ENCODE measurements around the gene KLHL25.

The KLHL25 gene

DNA sequence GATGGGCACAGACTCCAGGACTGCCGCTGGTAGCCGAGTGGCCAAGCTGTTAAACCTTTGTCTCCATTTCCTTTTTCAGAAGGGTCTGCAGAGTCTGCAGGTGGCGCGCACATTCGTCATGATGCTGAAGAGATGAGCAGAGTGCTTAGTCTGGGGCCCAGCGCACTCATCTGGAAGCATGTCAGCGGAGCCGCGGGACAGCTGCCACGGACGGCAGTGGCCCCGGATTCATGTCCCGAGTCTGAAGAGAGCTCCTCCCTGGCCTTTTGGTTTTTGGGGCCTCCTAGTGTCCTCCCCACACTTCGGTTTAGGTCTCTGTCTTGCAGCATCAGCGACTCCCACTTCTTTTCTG lies 42.6 kb downstream of the KLHL25 start:
- H3K27me3 ChIP-seq (ENCODE audit: control insufficient read depth, low read length) = no peaks in the 10 kb centered on the region
- H3K27ac ChIP-seq (ENCODE audit: low read depth, low read length) = no peak overlapping the region
- H3K9me2 ChIP-seq (replicated peaks; ENCODE audit: control insufficient read depth, low read length) = no peaks in the 10 kb centered on the region
- H3K4me3 ChIP-seq (ENCODE audit: low read length) = no peak overlapping the region
- TF ChIP-seq CTCF (IDR thresholded peaks at IDR 0.05; ENCODE audit: low read depth, low read length, poor library complexity, severe bottlenecking) (no peak), EZH2phosphoT487 (IDR thresholded peaks at IDR 0.05; ENCODE audit: borderline replicate concordance, low read length) (no peak)
- H3K9me3 ChIP-seq (ENCODE audit: control insufficient read depth, insufficient read depth, low read length) = no peaks in the 10 kb centered on the region
- H3K4me2 ChIP-seq (ENCODE audit: low read length) = no peak overlapping the region
- H4K20me1 ChIP-seq (ENCODE audit: control insufficient read depth, insufficient read depth, low read depth, low read length) = no peaks in the 10 kb centered on the region; the same call in 1 of the 2 replicates
- 0 out of 2 replicates have a peak, but pooled peaks cover 6% of the 10 kb centered on the region for H3F3A ChIP-seq (ENCODE audit: control insufficient read depth, insufficient read depth)
- H3K4me1 ChIP-seq (ENCODE audit: control insufficient read depth, low read length) = no peaks in the 10 kb centered on the region
- peaks cover 17% of the 10 kb centered on the region for H3K36me3 ChIP-seq (ENCODE audit: control insufficient read depth, low read length)
- no peaks in the 10 kb centered on the region for H3K79me2 ChIP-seq (ENCODE audit: control insufficient read depth, low read length)

- Histone ChIP-seq H3K36me3 (ENCODE audit: control insufficient read depth, low read length) (peaks cover 23% of the 10 kb centered on the region), H3K4me3 (ENCODE audit: low read length) (no peak overlapping the region), H3K27ac (ENCODE audit: low read depth, low read length) (no peak overlapping the region), H3K9me3 (ENCODE audit: control insufficient read depth, insufficient read depth, low read length) (no peaks in the 10 kb centered on the region), H3K9me2 (replicated peaks; ENCODE audit: control insufficient read depth, low read length) (no peaks in the 10 kb centered on the region), H3K79me2 (ENCODE audit: control insufficient read depth, low read length) (no peaks in the 10 kb centered on the region), H3K4me2 (ENCODE audit: low read length) (no peak overlapping the region), H4K20me1 (ENCODE audit: control insufficient read depth, insufficient read depth, low read depth, low read length) (no peaks in the 10 kb centered on the region; the same call in 1 of the 2 replicates), H3K27me3 (ENCODE audit: control insufficient read depth, low read length) (no peaks in the 10 kb centered on the region), H3K4me1 (ENCODE audit: control insufficient read depth, low read length) (no peaks in the 10 kb centered on the region), H3F3A (ENCODE audit: control insufficient read depth, insufficient read depth) (0 out of 2 replicates have a peak, but pooled peaks cover 6% of the 10 kb centered on the region)
- TF ChIP-seq EZH2phosphoT487 (IDR thresholded peaks at IDR 0.05; ENCODE audit: borderline replicate concordance, low read length) = no peak
- no peak for TF ChIP-seq CTCF (IDR thresholded peaks at IDR 0.05; ENCODE audit: low read depth, low read length, poor library complexity, severe bottlenecking)
These were observed 43.2 kb downstream of the KLHL25 start for GRCh38 chr15:85751291-85752123.

DNA sequence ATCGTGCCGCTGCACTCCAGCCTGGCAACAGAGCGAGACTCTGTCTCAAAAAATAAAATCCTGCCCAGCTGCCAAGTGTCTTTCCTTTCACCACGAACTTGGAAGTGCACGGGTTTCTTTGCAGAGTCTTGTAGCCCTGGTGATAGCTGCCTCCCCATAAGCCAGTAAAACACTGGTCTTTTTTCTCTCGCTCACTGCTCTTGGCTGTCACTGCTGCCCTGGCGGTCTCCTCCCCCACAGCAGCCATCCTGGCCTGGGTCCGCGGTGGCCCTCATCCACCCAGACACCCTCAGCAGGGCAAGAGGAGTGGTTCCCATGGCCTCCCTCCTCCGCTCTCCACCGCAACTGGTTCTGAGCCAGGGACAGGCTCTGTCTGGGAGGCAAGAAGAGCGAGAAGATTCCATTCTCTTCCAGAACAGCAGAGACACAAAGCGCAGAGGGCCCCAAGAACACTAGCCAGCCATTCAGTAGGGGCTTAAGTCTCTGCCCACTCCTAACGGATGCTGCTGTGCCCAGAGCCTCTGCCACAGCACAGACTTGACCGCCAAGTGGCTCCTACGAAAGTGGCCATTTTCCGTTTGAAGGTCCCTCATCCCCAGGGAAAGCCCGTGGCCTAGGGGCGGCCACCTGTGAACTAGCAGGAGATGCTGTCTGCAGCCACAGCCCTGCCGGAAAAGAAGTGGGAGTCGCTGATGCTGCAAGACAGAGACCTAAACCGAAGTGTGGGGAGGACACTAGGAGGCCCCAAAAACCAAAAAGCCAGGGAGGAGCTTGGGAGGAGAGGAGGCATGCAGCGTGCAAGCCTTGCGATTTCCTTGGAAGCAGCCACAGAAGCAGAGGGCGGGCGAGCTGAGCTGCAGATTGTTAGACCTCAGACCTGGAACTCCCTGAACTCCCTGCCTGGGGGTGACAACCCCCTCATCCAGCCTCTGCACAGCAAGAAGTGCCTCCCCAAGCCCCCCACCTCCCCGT lies 44.1 kb downstream of the KLHL25 start:
- no peaks in the 10 kb centered on the region for H3K27me3 ChIP-seq (ENCODE audit: control insufficient read depth, low read length)
- TF ChIP-seq EZH2phosphoT487 (IDR thresholded peaks at IDR 0.05; ENCODE audit: borderline replicate concordance, low read length) (no peak), CTCF (IDR thresholded peaks at IDR 0.05; ENCODE audit: low read depth, low read length, poor library complexity, severe bottlenecking) (no peak)
- H4K20me1 ChIP-seq (ENCODE audit: control insufficient read depth, insufficient read depth, low read depth, low read length) = no peaks in the 10 kb centered on the region; the same call in 1 of the 2 replicates
- H3K4me1 ChIP-seq (ENCODE audit: control insufficient read depth, low read length) = no peaks in the 10 kb centered on the region
- no peaks in the 10 kb centered on the region for H3K9me2 ChIP-seq (replicated peaks; ENCODE audit: control insufficient read depth, low read length)
- no peak overlapping the region for H3K4me2 ChIP-seq (ENCODE audit: low read length)
- no peaks in the 10 kb centered on the region for H3K9me3 ChIP-seq (ENCODE audit: control insufficient read depth, insufficient read depth, low read length)
- no peaks in the 10 kb centered on the region for H3K79me2 ChIP-seq (ENCODE audit: control insufficient read depth, low read length)
- peaks cover 32% of the 10 kb centered on the region for H3K36me3 ChIP-seq (ENCODE audit: control insufficient read depth, low read length)
- no peak overlapping the region for H3K27ac ChIP-seq (ENCODE audit: low read depth, low read length)
- no peak overlapping the region for H3K4me3 ChIP-seq (ENCODE audit: low read length)
- 0 out of 2 replicates have a peak, but pooled peaks cover 6% of the 10 kb centered on the region for H3F3A ChIP-seq (ENCODE audit: control insufficient read depth, insufficient read depth)

Data from DOHH2 (cell line).